HG02870 (cell line): ENCODE data around the gene VSTM1.
A peak's percentile ranks its signal among the peaks of the same experiment; 100 is the strongest.
"Not testable (repeated sequence)": the region's sequence is repeated elsewhere in the genome, so short reads cannot be mapped to it uniquely, and the experiment has no call there.

Experiments
- ATAC-seq: cut with Tn5 transposase; IDR thresholded peaks from one replicate; pipeline ENCODE4 v1.9.1; 2021; ENCODE audit warnings: mild to moderate bottlenecking, moderate library complexity; ENCODE audit not compliant: unreplicated experiment

The VSTM1 gene

GRCh38 chr19:54063350-54064116 is at the start of gene VSTM1:
TSS of gene VSTM1 (minus strand) at chr19:54063897. CDS start at chr19:54063777, 120 bp downstream.
- no peak for ATAC-seq

- ATAC-seq: no peak
These were observed 46.0 kb upstream of the VSTM1 start for GRCh38 chr19:54109651-54110050.

GRCh38 chr19:54108496-54108895 is 44.8 kb upstream of the VSTM1 start:
- no peak for ATAC-seq

GRCh38 chr19:54107876-54108490 is 44.3 kb upstream of the VSTM1 start:
- ATAC-seq: no peak

- ATAC-seq: no peak
These were observed 43.0 kb upstream of the VSTM1 start for GRCh38 chr19:54106716-54107115.

- ATAC-seq: no peak
These were observed 42.1 kb upstream of the VSTM1 start for GRCh38 chr19:54105796-54106195.

GRCh38 chr19:54104998-54105715 is 41.5 kb upstream of the VSTM1 start:
- ATAC-seq: no peak

- ATAC-seq: peak; percentile 95
These were observed 38.9 kb upstream of the VSTM1 start, which contains the start of gene NDUFA3 for GRCh38 chr19:54102421-54103169. TSS of gene NDUFA3 (plus strand) at chr19:54102855. CDS start at chr19:54102879, 24 bp downstream.

GRCh38 chr19:54100561-54100960 is 36.9 kb upstream of the VSTM1 start, which contains the start of gene OSCAR:
TSS of gene OSCAR (minus strand) at chr19:54100803. CDS start at chr19:54100792, 11 bp downstream.
- no peak for ATAC-seq

GRCh38 chr19:54099903-54100255 is 36.2 kb upstream of the VSTM1 start:
- not testable (repeated sequence) for ATAC-seq

- no peak for ATAC-seq
These were observed 35.6 kb upstream of the VSTM1 start for GRCh38 chr19:54099190-54099902.

- ATAC-seq: no peak
These were observed 33.0 kb upstream of the VSTM1 start for GRCh38 chr19:54096617-54097106.

GRCh38 chr19:54095859-54096616 is 32.3 kb upstream of the VSTM1 start:
- ATAC-seq: not testable (repeated sequence)

- no peak for ATAC-seq
These were observed 31.6 kb upstream of the VSTM1 start for GRCh38 chr19:54095136-54095858.

- ATAC-seq: no peak
These were observed 30.8 kb upstream of the VSTM1 start for GRCh38 chr19:54094426-54095000.

- ATAC-seq: no peak
These were observed 20.7 kb upstream of the VSTM1 start for GRCh38 chr19:54084410-54084809.

- ATAC-seq: no peak
These were observed 17.3 kb upstream of the VSTM1 start, which contains the start of gene TARM1 for GRCh38 chr19:54081032-54081431. TSS of gene TARM1 (minus strand) at chr19:54081365. CDS start at chr19:54081340, 25 bp downstream.

- no peak for ATAC-seq
These were observed 13.6 kb upstream of the VSTM1 start for GRCh38 chr19:54077334-54077733.
